RPMI7951 (cell line): ENCODE data around the gene OR6K2. TPM values are rescaled to one million over a fixed set of nuclear protein-coding genes. Genes with fewer than 3 reads are reported as not detected.

ENCODE experiments used
- DNase-seq: peaks from one replicate; pipeline ENCODE4 v3.0.0-alpha.2; 2012; ENCODE audit warnings: low read depth
- total RNA-seq: library from RNA; depleted of rRNA; stranded (reverse); fragments of >200 nt; shearing (Covaris generic); gene quantifications from 2 replicates; pipeline ENCODE4 v1.2.3, GENCODE V29; 2014; rRNA removed

The OR6K2 gene
- total RNA-seq, 1 experiment from 2014 or later = not detected

DNA sequence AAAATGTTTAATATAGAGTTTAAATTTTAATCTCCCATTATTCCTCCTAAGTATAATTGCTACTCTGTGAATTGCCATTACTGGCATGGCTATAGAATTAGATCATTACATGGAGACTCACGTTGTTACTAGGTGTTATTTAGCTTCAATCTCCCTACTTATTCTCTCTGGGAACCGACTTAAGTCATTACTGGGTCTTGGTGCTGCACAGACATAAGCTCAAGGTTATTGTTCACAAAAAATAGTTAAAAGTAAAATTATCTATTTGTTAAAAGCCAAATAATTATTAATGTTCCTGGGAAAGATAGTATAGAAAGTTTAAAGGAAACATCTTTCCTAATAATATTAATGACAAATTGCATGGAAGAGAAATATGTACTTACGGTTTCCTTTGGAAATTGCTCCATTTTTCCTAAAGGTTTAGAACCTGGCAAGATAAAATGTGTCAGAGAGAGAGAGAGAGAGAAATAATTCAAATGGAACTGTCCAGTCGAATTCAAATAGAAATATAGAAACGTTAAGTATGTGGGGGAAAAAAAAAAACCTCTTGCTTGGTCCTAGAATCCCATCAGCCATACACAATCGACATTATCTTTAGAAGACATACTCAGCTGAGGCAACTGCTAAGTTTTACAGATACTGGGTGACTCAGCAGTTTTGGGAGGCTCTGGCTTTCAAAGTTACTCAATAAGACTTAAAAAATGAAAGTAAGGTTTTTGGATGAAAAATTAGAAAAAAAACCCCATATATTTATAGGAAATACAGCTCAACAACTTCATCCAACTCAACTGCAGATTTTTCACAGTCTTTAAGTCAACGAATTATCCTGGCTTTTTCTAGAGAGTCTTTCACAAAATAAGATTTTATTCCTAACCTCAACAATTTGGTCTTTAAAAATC is 14.1 kb downstream of the OR6K2 start, which contains the start of gene SPTA1:
TSS of gene SPTA1 (minus strand) at position 605 of the 899 bp plus-strand sequence. CDS start at position 407, 198 bp downstream.
- DNase-seq = peak; percentile 3

DNA sequence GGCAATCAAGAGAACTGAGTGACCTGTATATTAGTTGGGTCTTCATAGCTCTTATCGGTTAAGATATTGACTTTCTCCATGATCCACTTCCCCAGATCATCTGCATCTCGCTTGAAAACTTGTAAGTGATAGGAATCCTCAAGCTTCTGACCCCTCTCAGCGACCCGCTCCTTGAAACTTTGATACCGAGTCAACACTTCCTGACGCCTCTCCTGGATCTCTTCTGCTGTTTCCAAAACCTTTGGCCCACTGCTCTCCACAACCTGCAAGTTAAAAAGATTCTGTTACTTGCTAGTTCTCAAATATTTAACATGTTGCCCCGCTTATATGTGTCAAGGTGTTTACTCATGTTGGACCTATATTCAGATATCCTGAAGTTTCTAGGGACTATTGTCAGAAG is 15.4 kb downstream of the OR6K2 start:
- DNase-seq = no peak

DNA sequence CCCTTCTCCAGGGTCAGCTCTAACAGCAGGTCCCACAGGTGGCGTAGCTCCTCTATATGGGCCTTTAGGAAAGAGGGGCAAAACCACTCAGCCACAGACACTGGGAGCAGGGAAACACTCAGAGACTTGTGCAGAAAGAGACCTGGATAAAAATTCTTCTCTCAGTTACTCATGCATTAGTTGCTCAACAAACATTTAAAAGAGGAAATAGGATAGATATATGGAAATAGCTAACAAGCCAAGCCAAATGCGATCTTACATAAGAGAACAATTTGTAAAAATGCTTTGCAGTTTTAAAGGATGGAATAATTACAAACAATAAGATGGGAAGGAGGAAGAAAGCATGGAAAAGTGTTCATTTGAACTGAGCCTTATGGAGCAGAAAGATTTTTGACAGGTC is 18.8 kb downstream of the OR6K2 start:
- DNase-seq = no peak

DNA sequence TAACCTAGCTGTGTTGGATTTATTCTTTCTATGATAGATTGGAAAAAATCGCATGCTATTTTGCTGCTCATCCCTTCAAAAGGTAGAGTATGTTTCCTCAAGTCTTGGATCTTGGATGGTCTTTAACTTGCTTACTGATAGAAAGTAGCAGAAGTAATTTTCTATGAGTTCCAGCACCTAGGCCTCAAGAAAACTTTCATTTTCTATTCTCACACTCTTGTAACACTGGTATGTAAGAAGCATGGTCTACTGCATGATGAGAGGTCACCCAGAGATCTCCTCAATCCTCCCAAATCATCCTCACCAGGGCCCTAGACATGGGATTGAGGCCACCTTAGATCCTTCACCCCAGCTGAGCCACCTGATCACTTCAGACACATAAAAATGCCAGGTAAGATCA is 21.2 kb downstream of the OR6K2 start:
- no peak for DNase-seq

DNA sequence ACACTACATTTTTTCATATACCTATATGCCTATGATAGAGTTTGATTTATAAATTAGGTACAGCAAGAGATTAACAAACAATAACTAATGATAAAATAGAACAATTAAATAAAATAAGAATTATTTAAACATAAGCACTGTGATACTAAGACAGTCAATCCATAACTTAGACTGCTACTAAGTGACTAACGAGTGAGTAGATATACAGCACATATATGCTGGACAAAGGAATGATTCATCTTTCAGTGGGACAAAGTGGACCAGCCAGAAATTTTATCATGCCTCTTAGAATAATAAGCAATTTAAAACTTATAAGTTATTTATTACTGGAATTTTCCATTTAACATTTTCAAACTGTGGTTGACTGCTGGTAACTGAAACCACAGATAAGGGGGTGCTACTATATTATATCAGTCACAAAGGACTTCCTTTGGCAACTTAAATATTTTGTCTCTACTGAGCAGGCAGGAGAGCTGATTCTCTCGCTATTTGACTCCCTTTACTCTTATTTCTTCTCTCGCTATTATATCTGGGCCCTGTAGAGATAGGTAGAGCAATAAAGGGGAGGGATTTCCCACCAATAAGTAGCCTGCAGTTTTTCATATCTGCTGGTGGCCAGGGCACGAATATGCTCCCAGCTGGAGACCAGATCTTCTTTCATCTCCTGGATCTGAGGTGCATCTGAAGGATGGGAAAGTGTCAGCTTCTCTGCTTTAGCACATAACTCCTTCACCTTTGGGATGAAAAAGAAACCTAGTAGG is 24.7 kb downstream of the OR6K2 start:
- no peak for DNase-seq

DNA sequence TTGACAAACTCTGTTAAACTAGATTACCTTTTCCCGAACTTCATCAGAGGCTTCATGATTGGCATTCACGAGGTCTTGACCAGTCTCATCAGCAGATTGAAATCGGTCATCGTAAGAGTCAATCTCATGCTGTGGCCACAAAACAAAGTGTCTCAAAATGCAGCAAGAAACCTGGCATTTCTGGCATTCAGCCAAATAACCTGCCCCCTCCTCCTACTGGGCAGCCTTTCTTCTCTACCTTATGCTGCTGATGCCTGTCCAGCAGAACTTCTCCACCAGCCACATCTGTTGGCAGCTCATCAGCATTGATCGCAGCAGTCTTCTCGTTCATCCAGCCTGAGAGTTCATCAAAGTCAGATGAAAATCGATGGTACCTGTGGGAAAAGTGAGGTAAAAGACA is 26.1 kb downstream of the OR6K2 start:
- DNase-seq = no peak

DNA sequence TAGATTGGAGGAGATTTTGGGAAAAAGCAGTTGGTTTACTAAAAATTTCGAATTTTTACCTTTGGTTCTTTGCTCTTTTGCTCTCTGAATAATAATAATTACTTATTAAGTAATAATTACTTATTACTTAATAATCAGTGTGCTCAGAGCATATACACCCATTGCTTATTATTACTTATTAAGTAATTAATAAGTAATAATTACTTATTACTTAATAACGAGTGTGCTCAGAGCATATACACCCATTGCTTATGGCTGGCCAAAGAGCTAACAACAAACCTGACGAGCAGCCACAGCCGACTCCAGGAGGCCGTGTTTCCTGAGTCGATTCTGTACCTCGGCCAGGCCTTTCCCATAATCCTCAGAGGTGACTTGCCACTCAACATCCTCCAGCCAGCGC is 34.4 kb downstream of the OR6K2 start:
- DNase-seq = no peak

DNA sequence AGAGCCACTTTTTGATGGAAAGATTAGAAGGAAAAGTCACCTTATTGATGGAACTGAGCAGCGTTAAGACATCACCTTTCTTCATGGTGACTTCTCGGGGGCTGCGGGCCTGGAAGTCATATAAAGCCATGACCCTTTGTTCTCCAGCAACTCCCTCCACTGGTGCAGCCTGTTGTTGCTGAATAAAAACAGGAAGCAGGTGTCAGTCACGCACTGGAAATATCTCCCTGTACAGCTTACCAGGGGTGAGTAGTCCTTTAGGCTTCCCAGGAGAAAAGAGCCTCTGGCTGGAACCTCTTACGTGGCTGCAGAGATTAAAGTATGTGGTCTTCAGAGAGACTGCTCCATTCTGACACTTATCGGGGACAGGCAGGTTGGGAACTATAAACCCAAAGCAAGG is 45.9 kb downstream of the OR6K2 start:
- no peak for DNase-seq

DNA sequence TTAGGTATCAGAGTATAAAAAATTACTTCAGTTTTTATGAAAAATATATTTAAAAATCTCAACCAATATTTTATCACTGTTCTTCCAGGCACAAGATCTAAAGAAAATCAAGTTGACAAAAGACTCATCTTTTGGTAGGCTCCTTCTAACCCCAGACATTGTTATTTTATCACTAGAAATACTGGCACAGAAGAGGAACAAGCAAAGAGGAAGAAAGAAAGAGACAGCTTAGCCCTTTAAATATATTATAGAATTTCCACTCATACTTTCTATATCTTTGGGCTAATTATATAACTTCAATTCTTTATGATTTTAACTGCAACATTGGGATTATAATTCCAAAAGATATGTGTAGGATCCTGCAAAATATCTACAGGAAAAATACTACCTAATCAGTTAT is 46.4 kb downstream of the OR6K2 start:
- no peak for DNase-seq

DNA sequence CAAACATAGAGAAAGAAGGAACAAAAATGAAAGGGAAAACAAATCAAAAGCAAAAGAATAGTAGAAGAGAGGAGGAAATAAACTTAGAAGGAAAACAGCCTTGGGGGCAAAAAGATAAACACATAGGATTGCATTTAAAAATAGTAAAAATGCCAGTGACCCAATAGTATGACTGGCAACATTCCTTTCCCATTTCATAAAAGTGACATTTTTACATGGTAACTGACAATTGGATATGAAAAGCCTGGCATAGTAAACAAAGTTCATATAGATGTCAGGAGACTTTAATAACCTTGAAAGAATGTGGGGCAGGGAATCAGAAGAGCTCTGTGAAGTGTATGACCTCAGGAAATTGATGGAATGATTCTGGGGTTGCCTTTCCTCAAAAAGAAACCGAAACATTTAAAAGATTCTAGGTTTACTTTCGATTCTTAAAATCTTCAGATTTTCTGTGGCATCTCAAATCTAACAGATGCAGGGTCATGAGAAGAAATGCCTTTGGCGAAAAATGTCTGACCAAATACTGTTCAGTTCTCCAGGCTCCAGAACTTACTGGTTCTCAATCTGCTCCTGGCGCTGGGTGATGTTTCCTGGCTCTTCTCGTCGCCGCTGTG is 47.6 kb downstream of the OR6K2 start:
- DNase-seq = peak; percentile 15

Other genes starting within 250 kb of the OR6K2 start
- gene OR10K1, start 238.8 kb downstream of the OR6K2 start, total RNA-seq = not detected in 2 replicates
- not detected in 2 replicates for gene OR10R2, start 228.4 kb downstream of the OR6K2 start, total RNA-seq
- not detected in 2 replicates for gene OR6Y1, start 146.2 kb downstream of the OR6K2 start, total RNA-seq
- gene OR6P1, start 130.1 kb downstream of the OR6K2 start, total RNA-seq = not detected in 2 replicates
- gene OR10X1, start 120.8 kb downstream of the OR6K2 start, total RNA-seq = not detected in 2 replicates
- gene OR10Z1, start 95.4 kb downstream of the OR6K2 start, total RNA-seq = not detected in 2 replicates
- not detected in 2 replicates for gene SPTA1, start 13.9 kb downstream of the OR6K2 start, total RNA-seq
- gene OR6K3, start 20.1 kb upstream of the OR6K2 start, total RNA-seq = not detected in 2 replicates
- not detected in 2 replicates for gene OR6K6, start 54.1 kb upstream of the OR6K2 start, total RNA-seq
- not detected in 2 replicates for gene OR6N1, start 71.5 kb upstream of the OR6K2 start, total RNA-seq
- gene OR6N2, start 80.6 kb upstream of the OR6K2 start, total RNA-seq = not detected in 2 replicates
- not detected in 2 replicates for gene MNDA, start 130.7 kb upstream of the OR6K2 start, total RNA-seq
- gene PYHIN1, start 230.9 kb upstream of the OR6K2 start, total RNA-seq = not detected in 2 replicates